HG03135 (cell line): Measurements from ENCODE around the gene ARPC2.

Source experiments
- ATAC-seq: cut with Tn5 transposase; IDR thresholded peaks from one replicate; pipeline ENCODE4 v1.9.1; 2021; ENCODE audit warnings: mild to moderate bottlenecking, moderate library complexity; ENCODE audit not compliant: unreplicated experiment

The ARPC2 gene

DNA sequence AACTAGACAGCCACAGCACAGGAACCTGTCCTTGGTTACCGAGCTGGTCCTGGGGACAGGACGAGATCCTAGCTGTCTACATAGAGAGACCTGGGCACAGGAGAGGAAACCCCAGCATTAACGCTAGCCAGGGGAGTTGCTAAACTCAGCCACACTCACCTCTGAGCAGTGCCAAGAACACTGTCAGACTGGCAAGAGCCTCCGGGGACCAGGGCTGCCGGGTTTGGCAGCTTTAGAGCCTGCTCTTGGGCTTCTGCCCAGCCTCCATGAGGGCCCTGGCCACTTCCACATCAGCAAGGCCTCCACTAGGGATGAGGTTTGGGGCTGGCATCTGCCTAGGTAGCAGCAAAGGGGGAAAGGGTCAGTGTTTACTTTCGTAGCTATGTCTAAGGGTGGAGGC lies 68.6 kb downstream of the ARPC2 start:
- ATAC-seq: no peak

DNA sequence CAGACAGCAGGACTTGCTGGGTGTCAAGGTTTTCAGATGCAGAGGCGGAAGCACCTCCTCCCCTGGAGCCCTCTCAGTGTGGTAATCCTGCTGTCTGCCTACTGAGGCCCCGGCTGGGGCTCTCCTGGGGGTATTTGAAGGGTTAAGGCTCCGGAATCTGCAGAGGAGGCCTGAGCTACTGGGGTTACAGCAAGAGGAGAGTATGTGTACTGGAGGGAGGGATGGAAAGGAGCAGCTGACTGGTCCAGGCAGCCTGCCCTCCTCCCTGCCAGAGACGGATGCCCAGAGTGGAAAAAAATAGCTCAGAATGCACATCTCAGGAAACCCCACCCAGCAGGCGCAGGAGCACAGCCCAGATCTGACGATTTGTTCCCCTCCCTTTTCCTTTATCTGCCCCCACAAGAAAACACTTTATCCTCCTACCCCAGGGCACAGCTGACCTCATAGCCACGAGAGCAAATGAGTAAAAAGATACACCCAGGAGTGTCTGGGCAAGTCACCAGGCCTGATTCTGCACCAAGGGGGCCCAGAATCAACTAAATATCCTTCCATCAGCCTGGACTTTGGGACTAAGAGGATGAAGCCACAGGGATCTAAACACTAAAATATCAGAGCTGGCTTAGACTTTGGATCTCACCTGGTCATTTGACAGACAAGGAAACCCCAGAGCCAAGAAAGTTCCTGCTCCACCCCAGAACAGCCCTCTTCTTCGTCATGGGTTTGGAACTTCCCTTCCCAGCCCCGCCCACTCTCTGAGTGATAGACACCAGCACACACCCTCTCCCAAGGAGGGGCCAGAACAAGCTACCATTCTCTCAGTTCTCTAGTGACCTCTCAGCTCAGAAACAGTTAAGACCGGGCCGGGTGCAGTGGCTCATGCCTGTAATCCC lies 69.8 kb downstream of the ARPC2 start:
- ATAC-seq: peak; percentile 63

- ATAC-seq: no peak
These were observed 72.8 kb downstream of the ARPC2 start for GRCh38 chr2:218289639-218290315.

- peak; percentile 46 for ATAC-seq
These were observed 73.6 kb downstream of the ARPC2 start for GRCh38 chr2:218290316-218291261.

GRCh38 chr2:218291318-218292047 lies 74.5 kb downstream of the ARPC2 start:
- ATAC-seq: no peak

- ATAC-seq: peak; percentile 67
These were observed 75.3 kb downstream of the ARPC2 start, which contains the start of gene TMBIM1 for GRCh38 chr2:218292048-218293014. Gene TMBIM1, minus strand, starts transcription at chr2:218292503. Its CDS starts 10,362 bp downstream, at chr2:218282141.

- no peak for ATAC-seq
These were observed 76.9 kb downstream of the ARPC2 start for GRCh38 chr2:218293715-218294429.

DNA sequence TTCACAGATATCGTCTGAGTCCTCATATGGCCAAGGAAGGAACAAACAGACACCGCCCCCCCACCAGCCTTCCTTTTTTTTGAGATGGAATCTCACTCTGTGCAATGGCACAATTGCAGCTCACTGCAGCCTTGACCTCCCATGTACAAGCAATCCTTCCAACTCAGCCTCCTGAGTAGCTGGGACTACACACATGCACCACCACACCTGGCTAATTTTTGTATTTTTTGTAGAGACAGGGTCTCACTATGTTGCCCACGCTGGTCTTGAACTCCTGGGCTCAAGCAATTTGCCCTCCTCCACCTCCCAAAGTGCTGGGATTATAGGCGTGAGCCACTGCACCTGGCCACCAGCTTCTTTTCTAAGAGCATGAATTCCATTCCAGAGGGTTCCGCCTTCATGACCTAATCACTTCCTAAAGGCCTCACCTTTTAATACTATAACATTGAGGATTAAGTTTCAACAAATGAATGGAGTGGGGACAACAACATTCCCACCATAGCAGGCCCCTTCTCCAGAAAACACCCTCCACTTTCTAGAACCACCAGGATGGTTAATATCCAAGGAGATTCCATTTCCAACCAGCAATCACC lies 77.5 kb downstream of the ARPC2 start:
- ATAC-seq: no peak

GRCh38 chr2:218295029-218295428 lies 78.0 kb downstream of the ARPC2 start:
- no peak for ATAC-seq

- no peak for ATAC-seq
These were observed 79.2 kb downstream of the ARPC2 start for GRCh38 chr2:218296200-218296599.

GRCh38 chr2:218296847-218297246 lies 79.9 kb downstream of the ARPC2 start:
- ATAC-seq: no peak

DNA sequence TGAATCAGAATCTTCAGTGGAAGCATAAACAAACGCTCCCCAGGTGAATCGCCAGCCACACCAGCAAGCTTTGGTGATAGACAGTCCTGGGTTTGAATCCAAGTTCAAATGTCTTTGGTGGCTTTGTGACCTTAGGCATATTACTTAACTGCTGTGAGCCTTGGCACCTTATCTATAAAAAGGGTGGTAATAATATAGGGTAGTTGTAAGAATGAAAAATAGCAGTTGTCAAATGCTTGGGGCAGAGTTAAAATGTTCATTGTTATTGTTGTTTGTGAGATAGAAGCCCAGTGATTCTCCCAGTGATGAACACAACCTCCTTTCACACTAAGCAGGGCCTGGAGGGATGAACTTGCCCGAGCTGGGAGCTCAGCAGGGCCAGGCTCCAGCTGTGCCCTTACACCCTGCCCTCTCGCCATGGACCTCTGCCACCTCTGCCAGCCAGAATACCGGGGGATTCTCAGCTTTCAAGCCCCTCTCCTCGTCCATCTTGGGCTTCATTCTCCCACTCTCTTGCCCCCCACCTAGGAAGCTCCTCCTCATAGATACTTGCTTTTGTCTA lies 81.4 kb downstream of the ARPC2 start:
- no peak for ATAC-seq

DNA sequence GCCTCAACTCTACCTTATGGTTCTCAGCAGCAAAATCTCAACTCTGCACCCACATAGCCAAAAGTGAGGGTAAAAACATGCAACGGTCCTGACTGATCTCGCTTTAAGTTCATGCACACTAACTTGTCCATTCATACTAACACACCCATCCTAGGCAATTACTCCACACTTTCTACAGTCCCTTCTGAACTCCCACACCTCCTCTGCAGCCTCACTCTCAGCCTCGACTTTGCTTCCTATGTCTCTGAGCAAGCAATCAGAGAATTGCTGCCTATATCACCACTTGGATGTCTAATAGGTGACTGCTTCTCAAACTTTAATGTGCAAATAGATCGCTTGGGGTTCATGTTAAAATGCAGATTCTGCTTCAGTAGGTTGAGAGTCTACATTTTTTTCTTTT lies 83.2 kb downstream of the ARPC2 start:
- no peak for ATAC-seq

DNA sequence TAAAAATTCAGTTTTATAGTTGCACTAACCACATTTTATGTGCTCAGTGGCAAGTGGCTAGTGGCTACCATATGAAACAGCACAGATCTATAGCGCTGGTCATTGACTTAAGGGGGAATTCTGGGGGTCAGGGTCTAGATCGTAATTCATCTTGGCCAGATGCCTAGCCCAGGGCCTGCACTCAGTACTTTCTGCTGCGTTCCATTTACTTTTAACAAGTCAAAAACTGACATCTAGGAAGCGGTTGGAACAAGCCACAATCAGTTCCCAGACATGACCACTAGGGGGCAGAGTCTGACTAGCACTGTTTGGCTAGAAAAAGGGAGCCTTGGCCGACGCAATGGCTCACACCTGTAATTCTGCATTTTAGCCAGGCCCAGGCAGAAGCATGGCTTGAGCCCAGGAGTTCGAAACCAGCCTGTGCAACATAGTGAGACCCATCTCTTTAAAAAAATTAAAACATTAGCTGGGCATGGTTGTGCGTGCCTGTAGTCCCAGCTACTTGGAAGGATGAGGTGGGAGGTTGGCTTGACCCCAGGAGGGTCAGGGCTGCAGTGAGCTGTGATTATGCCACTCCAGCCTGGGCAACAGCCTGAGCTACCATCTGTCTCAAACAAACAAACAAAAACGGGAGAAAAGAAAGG lies 84.3 kb downstream of the ARPC2 start:
- ATAC-seq: peak; percentile 85
